Endothelial cell of umbilical vein (primary cell): ENCODE measurements around the gene MFAP1. TPM values are rescaled to one million over a fixed set of nuclear protein-coding genes. Genes with fewer than 3 reads are reported as not detected.
A peak's percentile ranks its signal among the peaks of the same experiment; 100 is the strongest.

Experiments
- Bru-seq: library from RNA; stranded (reverse); fragments of 400-500 nt; gene quantifications from one replicate; lab custom pipeline; 2021; lab: Mats Ljungman, UMichigan
- BruChase-seq, 2 experiments: library from RNA; stranded (reverse); fragments of 400-500 nt; gene quantifications; one replicate each; lab custom pipeline; 2021; lab: Mats Ljungman, UMichigan
- BruUV-seq: library from RNA; stranded (reverse); fragments of 400-500 nt; replicated peaks from 2 replicates; lab custom pipeline; 2021; lab: Mats Ljungman, UMichigan
- CTCF ChIA-PET: fragments of 300-600, 350-600 bp; sonication (Branson Sonifier 250); formaldehyde crosslinking; loops from one replicate; lab custom pipeline; 2021; ENCODE audit warnings: antibody characterized with exemption, inconsistent platforms; lab: Charles Lee
- POLR2A ChIA-PET: fragments of 300-600, 350-600 bp; sonication (Branson Sonifier 250); formaldehyde crosslinking; loops from one replicate; lab custom pipeline; 2021; ENCODE audit warnings: antibody characterized with exemption, inconsistent platforms; lab: Charles Lee
- DNase-seq: peaks from one replicate; pipeline ENCODE4 v3.0.0-alpha.2; 2011; ENCODE audit warnings: low read depth, low spot score
- FAIRE-seq: peaks from 2 replicates; lab custom pipeline; 2011; peaks lifted over from hg19 to GRCh38; lab: Jason Lieb, UNC
- H2AFZ ChIP-seq: 2 replicates; pipeline ENCODE4 v1.6.0; 2012; ENCODE audit warnings: low read depth, low read length, control low read depth, inconsistent platforms
- H3K27ac ChIP-seq: 2 replicates; pipeline ENCODE4 v1.5.1; 2011; ENCODE audit warnings: low read depth, mild to moderate bottlenecking, control low read depth, low read length, moderate library complexity; ENCODE audit not compliant: insufficient read depth
- H3K27me3 ChIP-seq, 2 experiments: 2 replicates each; pipeline versions ENCODE4 v1.6.0 to v1.6.1; 2011; ENCODE audit warnings: low read length in 2 of 2, mixed read lengths in 1 of 2; ENCODE audit not compliant: control insufficient read depth in 2 of 2, insufficient read depth in 2 of 2
- H3K36me3 ChIP-seq, 2 experiments: 2 replicates in 1 of 2; 3 replicates in 1 of 2; pipeline ENCODE4 v1.5.1; 2011; ENCODE audit warnings: low read length in 2 of 2, mild to moderate bottlenecking in 1 of 2, moderate library complexity in 1 of 2; ENCODE audit not compliant: control insufficient read depth in 2 of 2, insufficient read depth in 2 of 2; ENCODE audit errors: extremely low read depth in 1 of 2
- H3K4me1 ChIP-seq: 3 replicates; pipeline ENCODE4 v1.5.1; 2011; ENCODE audit warnings: mild to moderate bottlenecking, low read length; ENCODE audit not compliant: control insufficient read depth, insufficient read depth; ENCODE audit errors: extremely low read depth
- H3K4me2 ChIP-seq: 2 replicates; pipeline ENCODE4 v1.6.1; 2011; ENCODE audit warnings: low read length, control low read depth, mixed read lengths; ENCODE audit not compliant: insufficient read depth
- H3K4me3 ChIP-seq, 3 experiments: fragments of 200-600 bp in 1 of 3; sonication (generic), shearing (Covaris generic) in 1 of 3; replicated peaks in 1 of 3; 2 replicates each; pipeline ENCODE4 v1.5.1; 2011 to 2016; ENCODE audit warnings: control low read depth in 3 of 3, low read length in 3 of 3, mild to moderate bottlenecking in 2 of 3, inconsistent platforms in 1 of 3, low read depth in 1 of 3, moderate library complexity in 1 of 3; ENCODE audit not compliant: insufficient read depth in 1 of 3
- H3K79me2 ChIP-seq: 2 replicates; pipeline ENCODE4 v1.6.0; 2012; ENCODE audit warnings: low read length, inconsistent platforms; ENCODE audit not compliant: control insufficient read depth, insufficient read depth
- H3K9ac ChIP-seq: replicated peaks from 2 replicates; pipeline ENCODE3; 2011; ENCODE audit warnings: low read length, control low read depth; ENCODE audit not compliant: insufficient read depth; ENCODE audit errors: extremely low read depth
- H3K9me1 ChIP-seq: replicated peaks from 3 replicates; pipeline ENCODE4 v1.6.0; 2011; ENCODE audit warnings: mild to moderate bottlenecking, low read length; ENCODE audit not compliant: control insufficient read depth, insufficient read depth; ENCODE audit errors: extremely low read depth
- H3K9me3 ChIP-seq: replicated peaks from 2 replicates; pipeline ENCODE4 v1.5.1; 2012; ENCODE audit warnings: low read length, inconsistent platforms; ENCODE audit not compliant: control insufficient read depth, insufficient read depth
- H4K20me1 ChIP-seq: replicated peaks from 2 replicates; pipeline ENCODE3; 2011; ENCODE audit warnings: mild to moderate bottlenecking, low read length; ENCODE audit not compliant: control insufficient read depth, insufficient read depth; ENCODE audit errors: extremely low read depth
- GATA2 ChIP-seq: IDR thresholded peaks from 2 replicates; pipeline ENCODE4 v1.7.0; 2011; ENCODE audit warnings: low read depth, mild to moderate bottlenecking, moderate library complexity, mixed read lengths, low read length; ENCODE audit not compliant: insufficient read length, insufficient read depth
- POLR2A ChIP-seq: IDR thresholded peaks from 2 replicates; pipeline ENCODE4 v1.6.1; 2012; ENCODE audit warnings: low read depth, mild to moderate bottlenecking, control low read depth, low read length
- POLR2AphosphoS5 ChIP-seq: IDR thresholded peaks from 2 replicates; pipeline ENCODE4 v1.6.1; 2012; ENCODE audit warnings: low read depth, mild to moderate bottlenecking, control low read depth, low read length, moderate library complexity; ENCODE audit not compliant: insufficient read depth
- dilution Hi-C: fragments of 300-500 bp; cut with MboI; formaldehyde crosslinking; loops from one replicate; pipeline ENCODE4 v1.15.0; 2019; ENCODE audit warnings: low sequenced_read_pairs; ENCODE audit not compliant: extremely low pct_ligation_motif_present
- intact Hi-C: fragments of 100-400 bp; cut with micrococcal nuclease; formaldehyde crosslinking; loops from one replicate; pipeline ENCODE4 v1.10.0; 2022
- long read RNA-seq: library from polyadenylated mRNA; stranded (forward); transcript quantifications from one replicate; pipeline ENCODE4 v2.0.0, GENCODE V29; 2021
- polyA minus RNA-seq, 3 experiments: library from RNA; depleted of rRNA, polyadenylated mRNA; stranded (reverse); fragments of >200 nt; gene quantifications; 1 replicate in 1 of 3; 2 replicates in 2 of 3; pipeline ENCODE4 v1.2.3, GENCODE V29; 2011
- polyA plus RNA-seq, 4 experiments: library from polyadenylated mRNA; depleted of rRNA in 3 of 4; stranded (reverse) in 3 of 4; unstranded in 1 of 4; fragments of >200 nt; gene quantifications; 2 replicates each; pipeline versions ENCODE4 v1.2.1 to v1.2.3, GENCODE V29; 2011 to 2012; ENCODE audit warnings: missing spikeins in 1 of 4
- total RNA-seq: library from RNA; stranded (reverse); gene quantifications from 2 replicates; pipeline ENCODE4 v1.2.3, GENCODE V29; 2021
- TF ChIP-seq, protein P1 (sequence below): IDR thresholded peaks from 2 replicates; pipeline ENCODE4 v1.6.1; 2011; ENCODE audit not compliant: insufficient read depth, insufficient read length

The MFAP1 gene
- 29.3 and 30.5 TPM in 2 replicates for total RNA-seq
- 11.5 and 12.9 TPM in 2 replicates for polyA plus RNA-seq
- polyA plus RNA-seq (2011; cell fraction: cytosol; rRNA removed) = 14.6 and 16.7 TPM in 2 replicates
- polyA plus RNA-seq (2011; cell fraction: nucleus; rRNA removed) = 22.2 and 23.1 TPM in 2 replicates
- polyA plus RNA-seq (2012) = 27.9 and 35.6 TPM in 2 replicates
- 12.4 and 13.4 TPM in 2 replicates for polyA minus RNA-seq
- 23.7 TPM for polyA minus RNA-seq (2011; cell fraction: cytosol; rRNA and poly(A)+ RNA removed)
- polyA minus RNA-seq (2011; cell fraction: nucleus; rRNA and poly(A)+ RNA removed) = 10.2 and 13.2 TPM in 2 replicates
- percentile 71 among the genes with signal in this experiment for Bru-seq, nascent RNA
- percentile 77 among the genes with signal in this experiment for BruChase-seq, experiment 1, labeled RNA remaining after a 6-hour chase
- BruChase-seq, experiment 2, labeled RNA remaining after a 2-hour chase = percentile 72 among the genes with signal in this experiment
- long read RNA-seq, transcript MFAP1-201 (9 exons, 2,155 nt) = major isoform, 107 of 113 reads
- long read RNA-seq, partial matches to known transcripts = 4 of 113 reads
- long read RNA-seq, other reads (novel, unspliced or antisense) = 2 of 113 reads

- TF ChIP-seq POLR2A = peak; percentile 97
- peak; percentile 96 for TF ChIP-seq POLR2AphosphoS5
- no peak for TF ChIP-seq GATA2
- TF ChIP-seq, protein P1, sequence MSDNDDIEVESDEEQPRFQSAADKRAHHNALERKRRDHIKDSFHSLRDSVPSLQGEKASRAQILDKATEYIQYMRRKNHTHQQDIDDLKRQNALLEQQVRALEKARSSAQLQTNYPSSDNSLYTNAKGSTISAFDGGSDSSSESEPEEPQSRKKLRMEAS = peak; percentile 80
- dilution Hi-C loops = no loop called here
- TSS peak; percentile 88 for BruUV-seq
Observed at GRCh38 chr15:43824302-43825246, at the start of gene MFAP1. MFAP1 (minus strand) TSS chr15:43824690; CDS start chr15:43824569, 121 bp downstream.

More at GRCh38 chr15:43824302-43825246, at the start of gene MFAP1:
- CTCF ChIA-PET = interaction anchor here (0.7 to 1.6 kb wide), 4 partner anchors 13 to 722 kb away, joined by 3 to 7 read pairs (median 3); no protein-coding TSS in a partner anchor
- H3K4me1 ChIP-seq = peaks cover 22% of the 10 kb centered on the region
- no peaks in the 10 kb centered on the region for H4K20me1 ChIP-seq
- H3K9me1 ChIP-seq = no peaks in the 10 kb centered on the region
- DNase-seq (peak; percentile 97), FAIRE-seq (peak; percentile 100)
- H3K36me3 ChIP-seq = no peaks in the 10 kb centered on the region
- peaks cover 64% of the 10 kb centered on the region for H3K79me2 ChIP-seq
- peak within 1 kb of the TSS; percentile 47 for H3K4me2 ChIP-seq
- H3K27me3 ChIP-seq = no peaks in the 10 kb centered on the region
- peak within 1 kb of the TSS; percentile 52 for H2AFZ ChIP-seq
- peak within 1 kb of the TSS; percentile 77 for H3K27ac ChIP-seq
- intact Hi-C loops = loop anchor here (1.0 kb wide), 1 partner anchor 32 kb away; the partner anchor contains the start of gene SERF2
- H3K9ac ChIP-seq = peak within 1 kb of the TSS; percentile 92
- POLR2A ChIA-PET = interaction anchor here (0.5 to 0.9 kb wide), 4 partner anchors 15 to 451 kb away, joined by 3 to 7 read pairs (median 4); partner anchors contain the start of genes HYPK and SERINC4
- H3K4me3 ChIP-seq = peak within 1 kb of the TSS; percentile 43 to 91 (median 86)
- no peaks in the 10 kb centered on the region for H3K9me3 ChIP-seq
